ENCODE measurements around the gene GYPE.
"Not testable (repeated sequence)": the region's sequence is repeated elsewhere in the genome, so short reads cannot be mapped to it uniquely, and the experiment has no call there.

Gene GYPE

DNA sequence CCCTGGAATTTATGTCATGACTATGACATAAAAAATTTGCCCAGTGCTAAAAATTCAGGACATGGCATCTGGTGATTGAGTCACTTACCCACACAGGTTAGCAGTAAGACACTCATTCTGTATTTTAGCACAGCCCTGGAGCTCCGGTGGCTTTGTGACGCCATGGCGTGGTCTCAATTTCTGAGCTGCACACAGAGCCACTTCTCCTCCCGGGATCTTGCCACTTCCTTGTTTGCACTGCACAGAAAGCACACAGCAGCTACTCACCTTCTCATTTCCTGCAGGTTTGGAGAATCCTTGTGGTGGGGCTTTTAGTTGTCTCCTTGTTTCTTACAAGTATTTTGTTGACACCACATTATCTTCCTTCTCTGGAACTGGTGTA, 76.1 kb downstream of the GYPE start:
- not testable (repeated sequence) for H3K4me3 ChIP-seq (ENCODE audit: low read depth in 1 of 2, low read length in 1 of 2); H3K27me3 ChIP-seq; H3K27ac ChIP-seq; H3K9me3 ChIP-seq; H3K4me1 ChIP-seq (ENCODE audit: control insufficient read depth in 1 of 2, insufficient read depth in 1 of 2, low read depth in 1 of 2, low read length in 1 of 2); H3K36me3 ChIP-seq

All from neutrophil (primary cell).